PC-9 (cell line): Measurements from ENCODE around the gene TDRD7. TPM values are rescaled to one million over a fixed set of nuclear protein-coding genes. Genes with fewer than 3 reads are reported as not detected.
A peak's percentile ranks its signal among the peaks of the same experiment; 100 is the strongest.

Experiments used
- BruUV-seq: library from RNA; stranded (reverse); fragments of 400-500 nt; replicated peaks from 2 replicates; lab custom pipeline; 2021; lab: Mats Ljungman, UMichigan
- CTCF ChIA-PET: fragments of 300-600 bp; sonication (Branson Sonifier 250); formaldehyde crosslinking; loops from one replicate; lab custom pipeline; 2022; ENCODE audit warnings: antibody characterized with exemption; lab: Charles Lee
- POLR2A ChIA-PET: fragments of 300-600 bp; sonication (Branson Sonifier 250); formaldehyde crosslinking; loops from one replicate; lab custom pipeline; 2022; ENCODE audit warnings: antibody characterized with exemption; ENCODE audit not compliant: unreplicated experiment; lab: Charles Lee
- DNase-seq, 2 experiments: peaks; one replicate each; pipeline versions ENCODE4 v3.0.0 to v3.0.0-alpha.2; 2015 to 2022; ENCODE audit warnings: mixed read lengths in 1 of 2
- H2AFZ ChIP-seq: fragments of 200-600 bp; sonication (generic); 2 replicates; pipeline ENCODE4 v1.8.1; 2017; ENCODE audit warnings: antibody characterized with exemption
- H3F3A ChIP-seq: fragments of 200-600 bp; sonication (generic); 2 replicates; pipeline ENCODE4 v1.8.1; 2017; ENCODE audit warnings: antibody characterized with exemption, mild to moderate bottlenecking, low read depth; ENCODE audit not compliant: insufficient read depth
- H3K27ac ChIP-seq: fragments of 200-600 bp; sonication (generic); 2 replicates; pipeline ENCODE4 v1.6.1; 2016; ENCODE audit warnings: mixed run types
- H3K27me3 ChIP-seq: fragments of 200-600 bp; sonication (generic); 2 replicates; pipeline ENCODE4 v1.6.1; 2016; ENCODE audit warnings: low read depth, mixed run types; ENCODE audit not compliant: insufficient read depth
- H3K36me3 ChIP-seq: fragments of 200-600 bp; sonication (generic); 2 replicates; pipeline ENCODE4 v1.6.1; 2016; ENCODE audit warnings: low read depth, mixed run types
- H3K4me1 ChIP-seq: fragments of 200-600 bp; sonication (generic); replicated peaks from 2 replicates; pipeline ENCODE4 v1.6.1; 2016; ENCODE audit warnings: mixed run types; ENCODE audit not compliant: insufficient read depth
- H3K4me2 ChIP-seq: fragments of 200-600 bp; sonication (generic); 2 replicates; pipeline ENCODE4 v1.6.1; 2017; ENCODE audit warnings: mixed run types
- H3K4me3 ChIP-seq: fragments of 200-600 bp; sonication (generic); 2 replicates; pipeline ENCODE4 v1.6.1; 2016; ENCODE audit warnings: mixed run types
- H3K79me2 ChIP-seq: fragments of 200-600 bp; sonication (generic); 2 replicates; pipeline ENCODE4 v1.6.1; 2017; ENCODE audit warnings: low read depth, mixed run types
- H3K9me2 ChIP-seq: fragments of 200-600 bp; sonication (generic); 2 replicates; pipeline ENCODE4 v1.8.1; 2017; ENCODE audit warnings: mild to moderate bottlenecking; ENCODE audit not compliant: insufficient read depth
- H3K9me3 ChIP-seq: fragments of 200-600 bp; sonication (generic); 2 replicates; pipeline ENCODE4 v1.8.1; 2016; ENCODE audit warnings: low read depth; ENCODE audit not compliant: insufficient read depth
- H4K20me1 ChIP-seq: fragments of 200-600 bp; sonication (generic); 2 replicates; pipeline ENCODE4 v1.8.1; 2017; ENCODE audit not compliant: insufficient read depth
- EZH2 ChIP-seq: fragments of 200-600 bp; sonication (generic); IDR thresholded peaks from 2 replicates; pipeline ENCODE4 v1.8.0; 2017; ENCODE audit warnings: antibody characterized with exemption, low read depth
- intact Hi-C: fragments of 100-400 bp; cut with micrococcal nuclease; formaldehyde crosslinking; loops from one replicate; pipeline ENCODE4 v1.10.0; 2022; ENCODE audit not compliant: unreplicated experiment
- total RNA-seq: library from RNA; stranded (reverse); gene quantifications from 2 replicates; pipeline ENCODE4 v1.2.3, GENCODE V29; 2021
- TF ChIP-seq, protein P1 (sequence below): fragments of 200-600 bp; sonication (generic); conservative IDR thresholded peaks from 2 replicates; pipeline ENCODE4 v1.6.1; 2017; ENCODE audit warnings: mixed run types, antibody characterized with exemption, mild to moderate bottlenecking, moderate library complexity

TDRD7 gene
- total RNA-seq, 1 experiment from 2014 or later = 14.2 TPM

DNA sequence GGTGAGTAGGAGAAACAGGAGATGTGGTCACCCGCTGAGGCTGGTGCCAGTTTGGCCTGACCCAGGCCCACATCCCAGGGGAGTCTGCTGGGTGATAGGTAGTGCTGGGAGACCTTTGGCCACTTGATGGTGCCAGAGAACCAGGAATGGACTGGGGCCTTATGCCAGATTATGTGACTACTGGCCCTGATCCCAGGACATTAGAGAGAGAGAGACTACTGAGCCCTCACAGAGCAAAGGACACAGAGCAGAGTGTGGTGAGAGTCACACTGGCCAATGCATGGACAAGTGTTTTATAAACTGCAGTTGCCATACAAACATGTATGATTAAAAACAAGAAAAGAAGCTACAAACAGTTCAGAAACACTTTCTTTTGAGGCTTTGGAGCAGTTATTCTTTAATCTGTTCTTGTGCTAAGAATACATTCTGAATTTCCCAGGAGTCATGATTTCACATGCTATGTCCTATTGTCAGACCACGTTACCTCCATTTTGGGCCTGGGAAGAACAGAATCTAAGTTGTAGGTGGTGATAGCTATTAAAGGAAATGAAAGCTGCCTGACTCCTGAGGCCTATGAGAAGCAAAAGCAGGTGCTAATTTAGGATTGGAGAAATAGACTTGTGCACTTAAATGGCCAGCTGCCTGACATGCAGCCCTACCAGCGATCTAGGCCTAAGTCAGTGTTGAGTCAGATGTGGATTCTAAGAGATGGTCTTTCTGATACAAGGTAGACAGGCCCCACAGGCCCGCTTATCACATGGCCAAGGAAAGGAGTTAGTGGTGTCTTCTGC, 57.0 kb downstream of the TDRD7 start:
- CTCF ChIA-PET = interaction anchor here (0.6 to 4.2 kb wide), 10 partner anchors 11 to 183 kb away, joined by 3 to 34 read pairs (median 3); no protein-coding TSS in a partner anchor
- intact Hi-C loops = loop anchor here (1.0 to 2.0 kb wide), 3 partner anchors 129 to 612 kb away; no protein-coding TSS in a partner anchor

DNA sequence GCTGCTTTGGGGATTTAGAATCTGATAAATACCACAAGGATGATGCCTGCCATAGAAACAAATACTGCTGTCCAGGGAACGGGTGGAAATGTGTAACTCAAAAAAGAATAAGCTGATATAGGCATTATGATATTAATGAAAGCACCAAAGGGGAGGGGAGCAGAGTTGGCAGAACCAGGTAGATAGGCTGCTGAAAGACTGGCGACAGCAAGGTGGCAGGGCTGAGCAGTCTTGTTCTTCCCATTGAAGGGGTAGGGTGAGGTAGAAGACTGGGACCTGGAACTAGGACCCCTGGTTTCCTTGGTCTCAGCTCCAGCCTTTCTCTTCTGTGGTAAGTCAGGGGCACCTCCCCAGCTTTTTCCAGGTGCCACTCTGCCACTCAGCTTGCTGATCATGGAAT, 58.2 kb downstream of the TDRD7 start:
- no peaks in the 10 kb centered on the region for H3K79me2 ChIP-seq
- H3F3A ChIP-seq = peaks cover 1% of the 10 kb centered on the region; the same call in 1 of the 2 replicates
- H3K9me2 ChIP-seq = no peaks in the 10 kb centered on the region
- no peaks in the 10 kb centered on the region for H4K20me1 ChIP-seq
- intact Hi-C loops = no loop called here
- no peaks in the 10 kb centered on the region for H3K4me1 ChIP-seq
- H3K36me3 ChIP-seq = no peaks in the 10 kb centered on the region
- H3K27ac ChIP-seq = no peak overlapping the region
- H3K4me2 ChIP-seq = no peak overlapping the region
- TF ChIP-seq, protein P1, sequence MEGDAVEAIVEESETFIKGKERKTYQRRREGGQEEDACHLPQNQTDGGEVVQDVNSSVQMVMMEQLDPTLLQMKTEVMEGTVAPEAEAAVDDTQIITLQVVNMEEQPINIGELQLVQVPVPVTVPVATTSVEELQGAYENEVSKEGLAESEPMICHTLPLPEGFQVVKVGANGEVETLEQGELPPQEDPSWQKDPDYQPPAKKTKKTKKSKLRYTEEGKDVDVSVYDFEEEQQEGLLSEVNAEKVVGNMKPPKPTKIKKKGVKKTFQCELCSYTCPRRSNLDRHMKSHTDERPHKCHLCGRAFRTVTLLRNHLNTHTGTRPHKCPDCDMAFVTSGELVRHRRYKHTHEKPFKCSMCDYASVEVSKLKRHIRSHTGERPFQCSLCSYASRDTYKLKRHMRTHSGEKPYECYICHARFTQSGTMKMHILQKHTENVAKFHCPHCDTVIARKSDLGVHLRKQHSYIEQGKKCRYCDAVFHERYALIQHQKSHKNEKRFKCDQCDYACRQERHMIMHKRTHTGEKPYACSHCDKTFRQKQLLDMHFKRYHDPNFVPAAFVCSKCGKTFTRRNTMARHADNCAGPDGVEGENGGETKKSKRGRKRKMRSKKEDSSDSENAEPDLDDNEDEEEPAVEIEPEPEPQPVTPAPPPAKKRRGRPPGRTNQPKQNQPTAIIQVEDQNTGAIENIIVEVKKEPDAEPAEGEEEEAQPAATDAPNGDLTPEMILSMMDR = peak; percentile 52
- TF ChIP-seq EZH2 = no peak
- ChIA-PET POLR2A (interaction anchor here (0.6 kb wide), 1 partner anchor 698 kb away, joined by 5 read pairs; no protein-coding TSS in a partner anchor), CTCF (interaction anchor here (0.8 to 4.2 kb wide), 4 partner anchors 10 to 146 kb away, joined by 3 to 34 read pairs (median 17); no protein-coding TSS in a partner anchor)
- no peak overlapping the region for H3K4me3 ChIP-seq
- no TSS peak for BruUV-seq
- H3K27me3 ChIP-seq = no peaks in the 10 kb centered on the region
- DNase-seq = peak in 1 of 2 experiments; percentile 9
- no peak overlapping the region for H2AFZ ChIP-seq
- no peaks in the 10 kb centered on the region for H3K9me3 ChIP-seq

More for the DNA sequence above, 57.0 kb downstream of the TDRD7 start:
- Histone ChIP-seq H3K27me3 (no peaks in the 10 kb centered on the region), H3K9me3 (no peaks in the 10 kb centered on the region), H3K36me3 (no peaks in the 10 kb centered on the region), H3F3A (no peaks in the 10 kb centered on the region), H3K79me2 (no peaks in the 10 kb centered on the region), H3K9me2 (no peaks in the 10 kb centered on the region), H3K4me3 (no peak overlapping the region), H3K27ac (no peak overlapping the region), H2AFZ (no peak overlapping the region), H3K4me1 (no peaks in the 10 kb centered on the region), H4K20me1 (no peaks in the 10 kb centered on the region), H3K4me2 (no peak overlapping the region)
- TF ChIP-seq, protein P1 = peak; percentile 85
- no peak for TF ChIP-seq EZH2
- no TSS peak for BruUV-seq
- DNase-seq = peak in 1 of 2 experiments; percentile 67
- POLR2A ChIA-PET = no interaction called here

DNA sequence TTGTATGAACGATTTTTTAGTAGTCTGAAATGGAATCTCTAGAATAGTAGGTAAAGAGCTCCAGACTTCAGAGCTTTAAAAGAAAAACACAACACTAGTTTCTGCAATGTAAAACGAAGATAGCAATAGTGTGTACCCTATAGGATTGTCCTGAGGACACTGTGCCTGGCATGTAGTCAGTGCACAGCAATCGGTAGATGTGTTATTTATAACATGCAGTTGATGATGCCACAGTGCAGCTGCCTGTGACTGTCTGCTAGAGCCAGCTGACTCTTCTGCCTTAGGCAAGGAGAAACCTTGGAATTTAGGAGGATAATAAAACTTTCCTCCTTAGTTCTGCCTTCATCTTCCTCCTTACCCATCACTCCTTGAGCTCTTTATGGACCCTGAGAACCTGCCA, 61.8 kb downstream of the TDRD7 start:
- Histone ChIP-seq H3K9me3 (no peaks in the 10 kb centered on the region), H3K4me1 (no peaks in the 10 kb centered on the region), H2AFZ (no peak overlapping the region), H3K4me2 (no peak overlapping the region), H3K27ac (no peak overlapping the region), H3K4me3 (no peak overlapping the region), H3K36me3 (no peaks in the 10 kb centered on the region), H3F3A (peaks cover 3% of the 10 kb centered on the region; the same call in 1 of the 2 replicates), H3K9me2 (0 out of 2 replicates have a peak, but pooled peaks cover 3% of the 10 kb centered on the region), H4K20me1 (no peaks in the 10 kb centered on the region), H3K79me2 (no peaks in the 10 kb centered on the region), H3K27me3 (no peaks in the 10 kb centered on the region)
- no TSS peak for BruUV-seq
- POLR2A ChIA-PET = interaction anchor here (0.5 to 0.6 kb wide), 2 partner anchors 12 to 614 kb away, joined by 4 to 6 read pairs; no protein-coding TSS in a partner anchor
- DNase-seq = no peak
- intact Hi-C loops = no loop called here
- CTCF ChIA-PET = interaction anchor here (0.5 to 1.4 kb wide), 3 partner anchors 125 to 159 kb away, joined by 3 to 10 read pairs (median 6); partner anchors contain the start of gene TSTD2
- TF ChIP-seq EZH2 = no peak
- TF ChIP-seq, protein P1 = no peak
